Measurements from ENCODE around the gene CNN2. TPM values are rescaled to one million over a fixed set of nuclear protein-coding genes. Genes with fewer than 3 reads are reported as not detected.

The CNN2 gene
- polyA plus RNA-seq, 4 donors: 161 to 205 (median 176) TPM

- DNase-seq (ENCODE audit: low read depth in 4 of 4, low spot score in 3 of 4): no peak
Observed at GRCh38 chr19:1046836-1047695, 20.7 kb downstream of the CNN2 start.

DNA sequence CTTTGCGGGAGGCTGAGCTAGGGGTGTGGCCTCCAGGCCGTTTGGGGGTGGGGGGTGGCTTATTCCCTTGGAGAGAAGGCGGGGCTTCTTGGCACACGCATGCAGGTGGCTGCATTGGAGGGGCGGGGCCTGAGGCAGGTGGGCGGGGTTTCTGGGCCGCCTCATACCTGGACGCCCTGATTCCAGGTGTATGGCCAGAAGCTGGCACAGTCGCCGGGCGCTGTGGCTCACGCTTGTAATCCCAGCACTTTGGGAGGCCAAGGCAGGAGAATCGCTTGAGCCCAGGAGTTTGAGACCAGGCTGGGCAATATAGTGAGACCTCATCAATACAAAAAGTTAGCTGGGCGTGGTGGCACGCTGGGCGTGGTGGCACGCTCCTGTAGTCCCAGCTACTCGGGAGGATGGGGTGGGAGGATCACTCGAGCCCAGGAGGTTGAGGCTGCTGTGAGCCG is 21.3 kb downstream of the CNN2 start:
- DNase-seq (ENCODE audit: low read depth in 4 of 4, low spot score in 3 of 4): no peak

- DNase-seq (ENCODE audit: low read depth in 4 of 4, low spot score in 3 of 4): no peak
Observed at GRCh38 chr19:1049106-1049505, 22.7 kb downstream of the CNN2 start.

DNA sequence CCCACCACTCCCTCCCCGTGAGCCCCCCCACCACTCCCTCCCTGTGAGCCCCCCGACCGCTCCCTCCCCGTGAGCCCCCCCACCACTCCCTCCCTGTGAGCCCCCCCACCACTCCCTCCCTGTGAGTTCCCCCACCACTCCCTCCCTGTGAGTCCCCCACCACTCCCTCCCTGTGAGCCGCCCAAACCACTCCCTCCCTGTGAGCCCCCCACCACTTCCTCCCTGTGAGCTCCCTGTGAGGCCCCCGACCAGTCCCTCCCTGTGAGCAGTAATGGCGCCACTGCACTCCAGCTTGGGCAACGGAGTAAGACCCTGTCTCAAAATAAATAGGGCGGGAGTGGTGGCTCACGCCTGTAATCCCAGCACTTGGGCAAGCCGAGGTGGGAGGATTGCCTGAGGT is 23.4 kb downstream of the CNN2 start:
- no peak for DNase-seq (ENCODE audit: low read depth in 4 of 4, low spot score in 3 of 4)

DNA sequence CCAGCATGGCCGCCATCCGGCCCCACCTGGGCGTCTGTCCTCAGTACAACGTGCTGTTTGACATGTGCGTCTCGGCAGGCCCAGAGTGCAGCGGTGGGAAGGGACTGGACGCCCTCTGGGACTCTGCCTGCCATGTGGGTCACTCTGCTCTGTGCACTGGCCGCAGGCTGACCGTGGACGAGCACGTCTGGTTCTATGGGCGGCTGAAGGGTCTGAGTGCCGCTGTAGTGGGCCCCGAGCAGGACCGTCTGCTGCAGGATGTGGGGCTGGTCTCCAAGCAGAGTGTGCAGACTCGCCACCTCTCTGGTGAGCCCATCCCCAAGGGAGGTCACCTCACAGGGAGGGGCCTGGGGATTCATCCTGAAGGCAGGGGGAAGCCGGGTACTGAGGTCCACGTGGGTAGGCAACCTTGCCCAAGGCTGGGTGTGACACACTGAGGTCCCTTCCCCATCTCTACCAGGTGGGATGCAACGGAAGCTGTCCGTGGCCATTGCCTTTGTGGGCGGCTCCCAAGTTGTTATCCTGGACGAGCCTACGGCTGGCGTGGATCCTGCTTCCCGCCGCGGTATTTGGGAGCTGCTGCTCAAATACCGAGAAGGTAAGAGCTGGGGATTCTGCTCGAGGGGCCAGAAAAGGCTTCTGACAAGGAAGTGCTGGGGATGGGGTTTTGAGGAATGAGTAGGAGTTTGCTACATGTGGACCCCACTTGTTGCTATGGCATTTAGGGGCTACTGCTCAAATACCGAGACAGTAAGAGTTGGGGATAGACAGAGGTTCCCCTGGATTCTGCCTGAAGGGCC is 24.8 kb downstream of the CNN2 start:
- no peak for DNase-seq (ENCODE audit: low read depth in 4 of 4, low spot score in 3 of 4)

DNA sequence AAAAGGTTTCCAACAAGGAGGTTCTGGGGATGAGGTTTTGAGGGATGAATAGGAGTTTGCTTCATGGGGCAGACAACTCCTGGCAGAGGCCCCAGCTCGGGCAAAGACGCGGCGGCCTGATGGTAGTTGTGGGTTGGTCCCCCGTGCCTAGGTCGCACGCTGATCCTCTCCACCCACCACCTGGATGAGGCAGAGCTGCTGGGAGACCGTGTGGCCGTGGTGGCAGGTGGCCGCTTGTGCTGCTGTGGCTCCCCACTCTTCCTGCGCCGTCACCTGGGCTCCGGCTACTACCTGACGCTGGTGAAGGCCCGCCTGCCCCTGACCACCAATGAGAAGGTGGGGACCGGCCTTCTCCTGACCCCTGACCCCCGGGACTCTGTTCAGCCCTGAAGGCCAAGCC is 25.4 kb downstream of the CNN2 start:
- no peak for DNase-seq (ENCODE audit: low read depth in 4 of 4, low spot score in 3 of 4)

- DNase-seq (ENCODE audit: low read depth in 4 of 4, low spot score in 3 of 4): no peak
Observed at GRCh38 chr19:1052349-1052975, 26.1 kb downstream of the CNN2 start.

DNA sequence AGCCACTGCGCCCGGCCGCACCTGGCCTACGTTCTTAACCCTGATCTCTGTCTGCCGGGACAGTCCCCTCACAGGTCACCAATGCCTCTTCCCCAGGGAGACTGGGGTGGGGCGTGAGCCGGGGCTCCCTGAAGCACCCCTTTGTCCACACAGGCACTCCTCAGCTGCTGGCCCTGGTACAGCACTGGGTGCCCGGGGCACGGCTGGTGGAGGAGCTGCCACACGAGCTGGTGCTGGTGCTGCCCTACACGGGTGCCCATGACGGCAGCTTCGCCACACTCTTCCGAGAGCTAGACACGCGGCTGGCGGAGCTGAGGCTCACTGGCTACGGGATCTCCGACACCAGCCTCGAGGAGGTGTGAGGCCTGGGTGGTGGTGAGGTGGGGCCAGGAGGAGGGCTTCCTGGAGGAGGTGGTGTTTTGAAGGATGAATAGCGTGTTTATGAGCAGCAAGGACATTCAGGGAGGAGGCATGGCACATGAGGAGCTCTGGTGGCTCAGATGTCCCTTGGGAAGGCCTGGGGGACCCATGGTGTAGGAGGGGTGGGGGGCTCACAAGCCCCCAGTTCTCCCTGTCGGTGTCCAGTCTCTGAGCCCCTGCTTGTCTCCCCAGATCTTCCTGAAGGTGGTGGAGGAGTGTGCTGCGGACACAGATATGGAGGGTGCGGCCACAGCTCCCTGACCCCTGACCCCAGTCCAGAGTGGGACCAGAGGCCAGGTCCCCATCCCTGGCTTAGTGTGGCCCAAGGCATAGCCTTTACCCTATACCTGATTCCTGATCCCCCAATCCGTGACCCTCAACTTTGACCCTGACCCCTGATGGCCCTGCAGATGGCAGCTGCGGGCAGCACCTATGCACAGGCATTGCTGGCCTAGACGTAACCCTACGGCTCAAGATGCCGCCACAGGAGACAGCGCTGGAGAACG is 27.0 kb downstream of the CNN2 start:
- no peak for DNase-seq (ENCODE audit: low read depth in 4 of 4, low spot score in 3 of 4)

DNA sequence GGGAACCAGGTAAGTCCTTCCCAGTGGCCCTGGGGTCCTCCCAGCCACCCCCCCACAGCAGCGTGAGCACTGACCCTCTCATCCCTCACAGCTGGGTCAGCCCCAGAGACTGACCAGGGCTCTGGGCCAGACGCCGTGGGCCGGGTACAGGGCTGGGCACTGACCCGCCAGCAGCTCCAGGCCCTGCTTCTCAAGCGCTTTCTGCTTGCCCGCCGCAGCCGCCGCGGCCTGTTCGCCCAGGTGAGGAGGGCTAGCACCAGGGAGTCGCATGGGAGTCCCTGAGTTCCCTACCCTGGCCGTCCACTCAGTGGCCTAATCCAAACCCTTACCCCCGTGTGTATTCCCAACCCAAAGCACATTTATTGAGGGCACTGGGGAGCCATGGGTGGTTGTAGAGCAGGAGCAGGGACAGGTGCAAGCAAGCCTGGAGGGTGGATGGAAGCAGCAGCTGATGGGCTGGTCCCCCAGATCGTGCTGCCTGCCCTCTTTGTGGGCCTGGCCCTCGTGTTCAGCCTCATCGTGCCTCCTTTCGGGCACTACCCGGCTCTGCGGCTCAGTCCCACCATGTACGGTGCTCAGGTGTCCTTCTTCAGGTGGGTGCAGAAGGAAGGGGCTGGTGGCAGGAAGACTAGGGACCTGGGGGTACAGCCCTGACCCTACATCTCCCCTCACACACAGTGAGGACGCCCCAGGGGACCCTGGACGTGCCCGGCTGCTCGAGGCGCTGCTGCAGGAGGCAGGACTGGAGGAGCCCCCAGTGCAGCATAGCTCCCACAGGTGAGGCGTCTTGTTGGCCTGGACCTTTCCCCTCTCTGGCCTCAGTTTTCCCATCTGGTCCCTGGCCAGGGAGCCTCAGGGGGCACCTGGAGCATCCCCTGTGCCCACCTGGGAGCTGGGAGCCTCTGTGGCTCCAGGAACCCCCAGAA is 28.0 kb downstream of the CNN2 start:
- DNase-seq (ENCODE audit: low read depth in 4 of 4, low spot score in 3 of 4): no peak

- no peak for DNase-seq (ENCODE audit: low read depth in 4 of 4, low spot score in 3 of 4)
Observed at GRCh38 chr19:1055028-1055425, 28.6 kb downstream of the CNN2 start.

GRCh38 chr19:1055886-1056620 is 29.6 kb downstream of the CNN2 start:
- DNase-seq (ENCODE audit: low read depth in 4 of 4, low spot score in 3 of 4): no peak

- DNase-seq (ENCODE audit: low read depth in 4 of 4, low spot score in 3 of 4): no peak
Observed at GRCh38 chr19:1057176-1057855, 30.9 kb downstream of the CNN2 start.

- no peak for DNase-seq (ENCODE audit: low read depth in 4 of 4, low spot score in 3 of 4)
Observed at GRCh38 chr19:1058112-1058511, 31.7 kb downstream of the CNN2 start.

DNA sequence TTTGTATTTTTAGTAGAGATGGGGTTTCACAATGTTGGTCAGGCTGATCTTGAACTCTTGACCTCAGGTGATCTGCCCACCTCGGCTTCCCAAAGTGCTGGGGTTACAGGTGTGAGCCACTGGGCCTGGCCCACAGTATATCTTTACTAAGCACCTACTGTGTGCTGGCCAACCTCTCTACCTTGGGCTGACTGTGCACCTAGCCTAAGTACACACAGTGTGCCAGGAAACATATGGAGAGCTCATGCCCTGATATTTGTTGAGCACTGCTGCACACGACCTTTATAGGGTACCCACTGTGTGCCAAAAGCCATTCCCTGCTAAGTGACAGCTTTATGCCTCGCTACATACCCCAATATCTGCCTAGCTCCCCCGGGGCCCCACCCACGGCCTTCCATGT is 34.3 kb downstream of the CNN2 start:
- DNase-seq (ENCODE audit: low read depth in 4 of 4, low spot score in 3 of 4): no peak

- no peak for DNase-seq (ENCODE audit: low read depth in 4 of 4, low spot score in 3 of 4)
Observed at GRCh38 chr19:1061987-1062386, 35.6 kb downstream of the CNN2 start.

DNA sequence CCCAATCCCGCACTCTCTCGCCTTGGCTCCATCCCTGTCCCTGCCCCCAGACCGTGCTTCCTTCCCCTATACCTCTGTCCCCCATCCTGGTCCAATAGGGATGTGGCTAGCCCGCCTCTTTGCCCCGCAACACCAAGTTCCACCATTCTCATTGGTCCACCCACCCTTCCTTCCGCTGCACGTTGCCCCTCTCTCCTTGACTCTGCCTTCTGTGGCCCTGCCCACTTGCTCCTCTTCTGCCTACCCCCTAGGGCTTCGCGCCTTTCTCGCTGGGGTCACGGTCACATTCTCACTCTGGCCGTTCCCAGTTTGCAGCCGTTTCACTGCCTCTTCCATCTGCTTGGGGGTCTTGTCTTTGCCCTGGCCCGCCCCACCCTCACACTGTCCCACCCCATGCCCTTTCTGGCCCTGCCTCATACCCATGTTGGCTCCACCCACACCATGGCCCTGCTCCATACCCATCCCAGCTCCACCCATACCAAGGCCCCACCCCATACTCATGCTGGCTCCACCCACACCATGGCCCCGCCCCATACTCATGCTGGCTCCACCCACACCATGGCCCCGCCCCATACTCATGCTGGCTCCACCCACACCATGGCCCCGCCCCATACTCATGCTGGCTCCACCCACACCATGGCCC is 36.1 kb downstream of the CNN2 start:
- DNase-seq (ENCODE audit: low read depth in 4 of 4, low spot score in 3 of 4): no peak
